ENCODE results near the gene HLA-F. TPM values are rescaled to one million over a fixed set of nuclear protein-coding genes. Genes with fewer than 3 reads are reported as not detected.

Gene HLA-F
- total RNA-seq, 3 donors from 2014 or later (not counting 1 experiment from before 2014, with no cell fraction given), result 1,031 to 1,621 (median 1,125) TPM

DNA sequence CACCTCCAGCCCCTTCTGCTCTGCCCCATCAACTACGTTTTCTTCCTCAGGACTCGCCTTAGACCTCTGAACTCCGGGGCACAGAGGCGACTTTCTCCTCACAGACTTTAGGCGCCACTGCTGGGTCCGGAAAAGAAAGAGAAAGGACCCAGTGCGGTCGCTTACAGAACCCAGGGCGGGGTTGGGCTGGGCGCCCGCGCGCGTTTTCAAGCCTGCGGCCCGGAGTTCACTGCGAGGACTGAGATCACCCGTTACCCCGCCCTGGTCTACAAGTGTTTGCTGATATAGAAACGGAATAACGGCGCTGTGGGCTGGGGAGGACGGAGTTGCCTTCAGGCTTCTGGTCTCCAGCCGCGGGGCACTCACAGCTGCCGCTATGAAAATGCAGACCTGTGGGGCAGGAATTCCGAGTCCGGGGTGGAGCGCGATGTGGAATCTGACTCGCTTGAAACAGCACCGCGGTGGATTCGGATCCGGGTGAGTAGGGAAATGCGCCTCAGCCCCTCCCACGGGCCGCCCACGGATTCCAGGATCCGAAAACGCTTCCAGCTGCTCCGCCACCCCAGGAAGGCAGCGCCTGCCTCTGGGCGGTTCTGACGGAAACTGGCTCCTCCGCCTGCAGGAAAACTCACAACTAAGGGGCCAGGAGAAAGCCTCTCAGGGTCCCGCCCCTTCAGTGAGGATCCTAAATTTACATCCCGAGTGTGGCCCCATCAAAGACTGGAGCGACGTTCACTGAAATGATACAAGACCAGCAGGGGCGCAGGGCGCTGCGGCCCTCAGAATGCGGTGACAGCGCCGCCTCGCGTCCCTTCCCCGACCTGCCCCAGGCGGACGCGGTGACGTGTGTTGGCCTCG lies 29.4 kb downstream of the HLA-F start:
- intact Hi-C loops (cut with micrococcal nuclease), result loop anchor here (1.0 to 2.0 kb wide), 4 partner anchors 14 to 102 kb away; no protein-coding TSS in a partner anchor
- Histone ChIP-seq H3K4me1 (ENCODE audit: control insufficient read depth, insufficient read depth, low read length) (peaks cover 28% of the 10 kb centered on the region), H3K27me3 (ENCODE audit: control insufficient read depth, insufficient read depth, low read length) (no peaks in the 10 kb centered on the region), H3K4me3 (ENCODE audit: low read length) (peak overlapping the region; percentile 89), H3K27ac (ENCODE audit: low read length) (peak overlapping the region; percentile 92), H3K9me3 (ENCODE audit: control insufficient read depth, insufficient read depth, low read length) (no peaks in the 10 kb centered on the region), H3K36me3 (ENCODE audit: control insufficient read depth, insufficient read depth, low read length) (no peaks in the 10 kb centered on the region)
- H3K4me1 Mint-ChIP-seq, result peaks cover 43 to 65% of the 10 kb centered on the region in 2 donors
- WGBS (ENCODE audit: insufficient coverage), result under 1% methylated on average over 64 of the region's 64 CpGs
- no peaks in the 10 kb centered on the region for H3K27me3 Mint-ChIP-seq (ENCODE audit: low read depth in 2 of 2)
- peak overlapping the region; percentile 97 for H3K4me3 Mint-ChIP-seq
- no peaks in the 10 kb centered on the region for H3K36me3 Mint-ChIP-seq
- no peaks in the 10 kb centered on the region for H3K9me3 Mint-ChIP-seq
- TF ChIP-seq, protein P1, sequence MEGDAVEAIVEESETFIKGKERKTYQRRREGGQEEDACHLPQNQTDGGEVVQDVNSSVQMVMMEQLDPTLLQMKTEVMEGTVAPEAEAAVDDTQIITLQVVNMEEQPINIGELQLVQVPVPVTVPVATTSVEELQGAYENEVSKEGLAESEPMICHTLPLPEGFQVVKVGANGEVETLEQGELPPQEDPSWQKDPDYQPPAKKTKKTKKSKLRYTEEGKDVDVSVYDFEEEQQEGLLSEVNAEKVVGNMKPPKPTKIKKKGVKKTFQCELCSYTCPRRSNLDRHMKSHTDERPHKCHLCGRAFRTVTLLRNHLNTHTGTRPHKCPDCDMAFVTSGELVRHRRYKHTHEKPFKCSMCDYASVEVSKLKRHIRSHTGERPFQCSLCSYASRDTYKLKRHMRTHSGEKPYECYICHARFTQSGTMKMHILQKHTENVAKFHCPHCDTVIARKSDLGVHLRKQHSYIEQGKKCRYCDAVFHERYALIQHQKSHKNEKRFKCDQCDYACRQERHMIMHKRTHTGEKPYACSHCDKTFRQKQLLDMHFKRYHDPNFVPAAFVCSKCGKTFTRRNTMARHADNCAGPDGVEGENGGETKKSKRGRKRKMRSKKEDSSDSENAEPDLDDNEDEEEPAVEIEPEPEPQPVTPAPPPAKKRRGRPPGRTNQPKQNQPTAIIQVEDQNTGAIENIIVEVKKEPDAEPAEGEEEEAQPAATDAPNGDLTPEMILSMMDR (IDR thresholded peaks at IDR 0.05), result peak; percentile 98
- peak overlapping the region; percentile 76 to 96 for H3K27ac Mint-ChIP-seq
- DNase-seq, result peak; percentile 85 to 94
- ATAC-seq, result peak; percentile 69 to 87 (median 75)

DNA sequence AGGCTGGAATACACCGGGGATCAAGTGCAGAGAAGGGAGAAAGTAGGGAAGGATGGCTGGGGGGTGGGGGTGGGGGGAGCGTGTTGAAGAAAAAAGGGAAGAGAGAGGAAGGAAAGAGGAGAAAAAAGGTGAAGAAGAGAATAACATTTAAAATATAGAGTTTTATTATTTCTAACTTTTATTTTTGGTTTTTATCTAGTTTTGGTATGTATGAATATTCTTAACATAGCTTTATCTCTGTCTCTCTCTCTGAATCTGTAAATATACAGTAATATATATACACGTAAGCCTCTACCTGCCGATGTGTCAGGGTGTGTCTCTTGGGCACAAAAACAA lies 30.0 kb downstream of the HLA-F start:
- Mint-ChIP-seq H3K4me1 (peaks cover 39 to 60% of the 10 kb centered on the region in 2 donors), H3K36me3 (no peaks in the 10 kb centered on the region), H3K27ac (peak overlapping the region; percentile 76 to 96), H3K27me3 (ENCODE audit: low read depth in 2 of 2) (no peaks in the 10 kb centered on the region), H3K9me3 (no peaks in the 10 kb centered on the region), H3K4me3 (peak overlapping the region; percentile 97)
- TF ChIP-seq, protein P1 (IDR thresholded peaks at IDR 0.05), result peak; percentile 62
- ATAC-seq (no peak), DNase-seq (no peak)
- Histone ChIP-seq H3K4me1 (ENCODE audit: control insufficient read depth, insufficient read depth, low read length) (peaks cover 22% of the 10 kb centered on the region), H3K36me3 (ENCODE audit: control insufficient read depth, insufficient read depth, low read length) (no peaks in the 10 kb centered on the region), H3K27ac (ENCODE audit: low read length) (peak overlapping the region; percentile 92), H3K4me3 (ENCODE audit: low read length) (peak overlapping the region; percentile 89), H3K9me3 (ENCODE audit: control insufficient read depth, insufficient read depth, low read length) (no peaks in the 10 kb centered on the region), H3K27me3 (ENCODE audit: control insufficient read depth, insufficient read depth, low read length) (no peaks in the 10 kb centered on the region)
- WGBS (ENCODE audit: insufficient coverage), result 0% methylated on average over 2 of the region's 4 CpGs
- intact Hi-C loops (cut with micrococcal nuclease), result loop anchor here (1.0 to 2.0 kb wide), 4 partner anchors 15 to 102 kb away; no protein-coding TSS in a partner anchor

DNA sequence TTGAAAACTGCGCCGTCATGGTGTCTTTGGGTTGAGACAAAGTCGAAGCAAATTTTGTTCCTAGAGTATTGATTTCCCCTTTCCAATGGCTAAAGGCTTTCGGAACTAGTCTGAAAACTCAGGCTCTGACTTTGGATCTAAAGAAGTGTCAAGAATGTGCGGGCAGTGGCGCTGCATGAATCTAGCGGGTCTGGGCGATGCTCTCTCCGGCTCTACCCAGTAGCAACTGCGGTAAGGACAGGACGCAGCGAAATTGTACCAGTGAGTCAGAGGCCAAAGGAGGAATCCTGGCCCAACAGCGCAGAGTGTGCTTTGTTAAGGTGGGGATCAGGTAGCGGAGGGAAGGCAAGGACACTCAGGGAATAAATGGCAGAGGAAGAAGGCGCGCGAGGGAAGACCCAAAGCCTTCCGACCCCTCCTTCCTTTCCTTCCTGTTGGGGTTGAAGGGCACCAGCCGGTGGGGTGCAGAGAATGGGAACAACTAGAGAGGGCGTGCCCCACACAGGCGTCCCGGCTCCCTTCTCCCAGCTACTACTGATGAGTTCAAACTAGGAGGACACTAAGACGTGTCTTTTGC lies 32.1 kb downstream of the HLA-F start:
- H3K27ac ChIP-seq (ENCODE audit: low read length), result no peak overlapping the region
- Mint-ChIP-seq H3K36me3 (no peaks in the 10 kb centered on the region), H3K9me3 (no peaks in the 10 kb centered on the region), H3K4me1 (peaks cover 23 to 41% of the 10 kb centered on the region in 2 donors), H3K27me3 (ENCODE audit: low read depth in 2 of 2) (no peaks in the 10 kb centered on the region), H3K4me3 (no peak overlapping the region), H3K27ac (no peak overlapping the region)
- H3K4me3 ChIP-seq (ENCODE audit: low read length), result no peak overlapping the region
- WGBS (ENCODE audit: insufficient coverage), result 93% methylated on average over 22 of the region's 23 CpGs
- no peaks in the 10 kb centered on the region for H3K9me3 ChIP-seq (ENCODE audit: control insufficient read depth, insufficient read depth, low read length)
- TF ChIP-seq, protein P1 (IDR thresholded peaks at IDR 0.05), result no peak
- intact Hi-C loops (cut with micrococcal nuclease), result no loop called here
- no peaks in the 10 kb centered on the region for H3K36me3 ChIP-seq (ENCODE audit: control insufficient read depth, insufficient read depth, low read length)
- DNase-seq, result no peak
- no peaks in the 10 kb centered on the region for H3K27me3 ChIP-seq (ENCODE audit: control insufficient read depth, insufficient read depth, low read length)
- ATAC-seq, result no peak
- peaks cover 11% of the 10 kb centered on the region for H3K4me1 ChIP-seq (ENCODE audit: control insufficient read depth, insufficient read depth, low read length)

Measured in natural killer cell (primary cell).